ENCODE measurements around the gene GLMP.
A peak's percentile ranks its signal among the peaks of the same experiment; 100 is the strongest.
"Not testable (repeated sequence)": the region's sequence is repeated elsewhere in the genome, so short reads cannot be mapped to it uniquely, and the experiment has no call there.

Gene GLMP

GRCh38 chr1:156295391-156295947 is at the start of gene GLMP:
Gene GLMP, minus strand, starts transcription at chr1:156295679. Its CDS starts 34 bp downstream, at chr1:156295645.
- peak; percentile 57 for DNase-seq

- DNase-seq, result no peak
These were observed 48.9 kb upstream of the GLMP start for GRCh38 chr1:156344409-156344808.

- no peak for DNase-seq
These were observed 46.9 kb upstream of the GLMP start for GRCh38 chr1:156342166-156342955.

GRCh38 chr1:156338180-156338976 is 42.9 kb upstream of the GLMP start, which contains the start of the genes CCT3 and TSACC:
Gene CCT3, minus strand, starts transcription at chr1:156338292. Its CDS starts 108 bp downstream, at chr1:156338184.
Gene TSACC, plus strand, starts transcription at chr1:156338526. Its CDS starts 1,232 bp downstream, at chr1:156339758.
- DNase-seq, result peak; percentile 100

GRCh38 chr1:156337888-156338179 is 42.4 kb upstream of the GLMP start:
- DNase-seq, result no peak

GRCh38 chr1:156337052-156337887 is 41.8 kb upstream of the GLMP start:
- DNase-seq, result no peak

- no peak for DNase-seq
These were observed 40.8 kb upstream of the GLMP start for GRCh38 chr1:156336242-156336641.

- not testable (repeated sequence) for DNase-seq
These were observed 27.7 kb upstream of the GLMP start for GRCh38 chr1:156323179-156323578.

GRCh38 chr1:156320560-156320959 is 25.1 kb upstream of the GLMP start:
- DNase-seq, result no peak

GRCh38 chr1:156319664-156320063 is 24.2 kb upstream of the GLMP start:
- DNase-seq, result peak; percentile 21

- no peak for DNase-seq
These were observed 21.4 kb upstream of the GLMP start for GRCh38 chr1:156316909-156317308.

- no peak for DNase-seq
These were observed 15.5 kb upstream of the GLMP start for GRCh38 chr1:156310962-156311361.

- no peak for DNase-seq
These were observed 12.6 kb upstream of the GLMP start for GRCh38 chr1:156308078-156308477.

GRCh38 chr1:156305215-156305614 is 9.7 kb upstream of the GLMP start:
- no peak for DNase-seq

GRCh38 chr1:156303241-156303640 is 7.8 kb upstream of the GLMP start:
- DNase-seq, result no peak

GRCh38 chr1:156298852-156299357 is 3.4 kb upstream of the GLMP start, which contains the start of gene VHLL:
Gene VHLL, minus strand, starts transcription at chr1:156299307. Its CDS starts 118 bp downstream, at chr1:156299189.
- DNase-seq, result no peak

GRCh38 chr1:156293895-156294294 is 1.6 kb downstream of the GLMP start:
- no peak for DNase-seq

GRCh38 chr1:156293098-156293434 is 2.4 kb downstream of the GLMP start:
- DNase-seq, result no peak

GRCh38 chr1:156291226-156292061 is 4.0 kb downstream of the GLMP start:
- peak; percentile 10 for DNase-seq

- DNase-seq, result no peak
These were observed 5.6 kb downstream of the GLMP start for GRCh38 chr1:156289857-156290256.

- no peak for DNase-seq
These were observed 9.4 kb downstream of the GLMP start for GRCh38 chr1:156286061-156286460.

- DNase-seq, result no peak
These were observed 10.0 kb downstream of the GLMP start for GRCh38 chr1:156285437-156285836.

All from CD4-positive, alpha-beta T cell treated with Interleukin-4 for 4 hours (primary cell).